ENCODE data around the gene SLC25A25.
"Not testable (repeated sequence)": the region's sequence is repeated elsewhere in the genome, so short reads cannot be mapped to it uniquely, and the experiment has no call there.

The SLC25A25 gene

GRCh38 chr9:128124873-128125579 lies 57.0 kb downstream of the SLC25A25 start:
- no peak for DNase-seq (ENCODE audit: low read depth)

GRCh38 chr9:128125580-128126354 lies 57.7 kb downstream of the SLC25A25 start:
- DNase-seq (ENCODE audit: low read depth): no peak

GRCh38 chr9:128127568-128127989 lies 59.5 kb downstream of the SLC25A25 start, which contains the start of gene PTGES2:
Gene PTGES2, minus strand, starts transcription at chr9:128127729. Its CDS starts 12 bp downstream, at chr9:128127717.
- peak; percentile 35 for DNase-seq (ENCODE audit: low read depth)

- DNase-seq (ENCODE audit: low read depth): peak; percentile 85
Observed at GRCh38 chr9:128127990-128128835, 60.2 kb downstream of the SLC25A25 start.

GRCh38 chr9:128128836-128129590 lies 61.0 kb downstream of the SLC25A25 start:
- no peak for DNase-seq (ENCODE audit: low read depth)

GRCh38 chr9:128129976-128130590 lies 62.1 kb downstream of the SLC25A25 start:
- DNase-seq (ENCODE audit: low read depth): not testable (repeated sequence)

GRCh38 chr9:128130651-128131050 lies 62.6 kb downstream of the SLC25A25 start:
- not testable (repeated sequence) for DNase-seq (ENCODE audit: low read depth)

GRCh38 chr9:128131346-128131745 lies 63.3 kb downstream of the SLC25A25 start:
- DNase-seq (ENCODE audit: low read depth): not testable (repeated sequence)

- not testable (repeated sequence) for DNase-seq (ENCODE audit: low read depth)
Observed at GRCh38 chr9:128132139-128132538, 64.1 kb downstream of the SLC25A25 start.

- DNase-seq (ENCODE audit: low read depth): not testable (repeated sequence)
Observed at GRCh38 chr9:128135561-128135960, 67.5 kb downstream of the SLC25A25 start.

- DNase-seq (ENCODE audit: low read depth): peak; percentile 59
Observed at GRCh38 chr9:128136816-128137793, 69.1 kb downstream of the SLC25A25 start.

- DNase-seq (ENCODE audit: low read depth): no peak
Observed at GRCh38 chr9:128138001-128138400, 70.0 kb downstream of the SLC25A25 start.

- no peak for DNase-seq (ENCODE audit: low read depth)
Observed at GRCh38 chr9:128139621-128140020, 71.6 kb downstream of the SLC25A25 start.

- DNase-seq (ENCODE audit: low read depth): no peak
Observed at GRCh38 chr9:128141604-128142003, 73.6 kb downstream of the SLC25A25 start.

- no peak for DNase-seq (ENCODE audit: low read depth)
Observed at GRCh38 chr9:128142061-128142460, 74.0 kb downstream of the SLC25A25 start.

- DNase-seq (ENCODE audit: low read depth): no peak
Observed at GRCh38 chr9:128142596-128142995, 74.6 kb downstream of the SLC25A25 start.

- no peak for DNase-seq (ENCODE audit: low read depth)
Observed at GRCh38 chr9:128143525-128144238, 75.7 kb downstream of the SLC25A25 start.

GRCh38 chr9:128144239-128145181 lies 76.5 kb downstream of the SLC25A25 start:
- DNase-seq (ENCODE audit: low read depth): no peak

Data from HS-5 (cell line).